Measurements from ENCODE around the gene AP1S2. TPM values are rescaled to one million over a fixed set of nuclear protein-coding genes. Genes with fewer than 3 reads are reported as not detected.

The AP1S2 gene
- total and polyA plus RNA-seq, 2 of the 8 experiments (the other 6 are each of a cell fraction or from before 2014, with no cell fraction given), result 88.2 to 237 TPM

DNA sequence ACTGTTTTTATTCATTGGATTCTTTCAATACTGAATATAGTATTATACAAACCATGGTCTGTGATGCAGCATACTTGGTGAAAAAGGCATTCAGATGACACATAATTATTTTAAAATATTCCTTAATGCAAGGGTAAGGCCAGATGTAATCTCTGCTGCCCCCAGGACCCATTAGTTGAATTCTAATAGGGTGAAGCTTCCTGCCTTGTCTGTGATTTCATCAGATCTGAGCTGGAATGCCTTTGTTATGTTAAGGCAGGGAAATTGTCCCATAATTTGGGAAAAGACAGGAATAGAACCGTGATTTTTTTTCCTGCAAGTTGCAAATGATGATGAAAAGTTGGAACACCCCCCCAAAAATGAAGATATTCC lies 38.2 kb downstream of the AP1S2 start:
- H2BK15ac ChIP-seq (ENCODE audit: low read length), result no peak overlapping the region
- no peak overlapping the region for H3K56ac ChIP-seq (replicated peaks; ENCODE audit: insufficient read length, low read depth, low read length)
- no peak overlapping the region for H4K91ac ChIP-seq (replicated peaks; ENCODE audit: insufficient read length, low read length)
- POLR2A ChIA-PET (ENCODE audit: partially characterized antibody), result interaction anchor here (1.3 to 1.4 kb wide), 4 partner anchors 10 to 903 kb away, joined by 3 to 9 read pairs (median 5); partner anchors contain the start of genes SYAP1 and ZRSR2
- no peak overlapping the region for H3K4ac ChIP-seq (replicated peaks; ENCODE audit: insufficient read length, low read depth, low read length)
- DNase-seq (ENCODE audit: low read depth in 1 of 2, low spot score in 2 of 2) (no peak), FAIRE-seq (peak; percentile 52)
- 30% methylated on average over 1 of the region's 1 CpG; no CpG with 5 or more reads in 1 of the 2 experiments for WGBS, 2 experiments (ENCODE audit: extremely low coverage in 1 of 2, insufficient coverage in 1 of 2, insufficient read length in 1 of 2, insufficient replicate concordance in 2 of 2, low coverage in 1 of 2, low lambda C conversion rate in 2 of 2, missing lambda C conversion rate in 1 of 2)
- H2AK5ac ChIP-seq (ENCODE audit: low read depth, low read length), result no peak overlapping the region
- TF ChIP-seq TEAD4 (IDR thresholded peaks at IDR 0.05; ENCODE audit: low read depth, low read length), result peak; percentile 64
- no peak for TF ChIP-seq SP1 (IDR thresholded peaks at IDR 0.05; ENCODE audit: low read depth, low read length)
- TF ChIP-seq POU5F1 (IDR thresholded peaks at IDR 0.05; ENCODE audit: low read depth, low read length), result 0 out of 2 replicates have a peak, but pooled peaks have one; percentile 35
- no peak for TF ChIP-seq TBP (IDR thresholded peaks at IDR 0.05; ENCODE audit: low read depth, low read length)
- peak; percentile 41; the same call in 1 of the 2 replicates for TF ChIP-seq CEBPB (IDR thresholded peaks at IDR 0.05; ENCODE audit: low read depth, low read length)
- CTCF ChIA-PET (ENCODE audit: partially characterized antibody), result interaction anchor here (0.5 to 2.1 kb wide), 11 partner anchors 9 to 723 kb away, joined by 3 to 6 read pairs (median 5); no protein-coding TSS in a partner anchor
- peaks cover 0 to 26% (median 5%) of the 10 kb centered on the region in 4 experiments; a peak in 4 of 8 replicates for H3K36me3 ChIP-seq (ENCODE audit: control insufficient read depth in 2 of 4, insufficient read depth in 4 of 4, low read length in 3 of 4)
- no peak overlapping the region for H4K8ac ChIP-seq (ENCODE audit: extremely low read depth, insufficient read depth, low read length)
- H3K9ac ChIP-seq (replicated peaks in 1 of 4; ENCODE audit: extremely low read depth in 1 of 4, low read depth in 3 of 4, low read length in 3 of 4), result no peak overlapping the region
- H3K23ac ChIP-seq (ENCODE audit: insufficient read length), result no peak overlapping the region
- H3K27ac ChIP-seq (ENCODE audit: low read depth, low read length), result peak overlapping the region; percentile 45; the same call in 1 of the 2 replicates
- H4K5ac ChIP-seq (ENCODE audit: insufficient read length, low read depth, low read length), result no peak overlapping the region
- no peaks in the 10 kb centered on the region for H3K9me3 ChIP-seq (ENCODE audit: insufficient read depth in 2 of 2, low read depth in 1 of 2, low read length in 1 of 2)
- H2BK120ac ChIP-seq (replicated peaks; ENCODE audit: low read depth, low read length), result no peak overlapping the region
- H3K14ac ChIP-seq (ENCODE audit: insufficient read length), result no peak overlapping the region
- H2BK5ac ChIP-seq (ENCODE audit: low read depth, low read length), result peak overlapping the region; percentile 6; the same call in 1 of the 2 replicates
- H3K79me2 ChIP-seq (ENCODE audit: control insufficient read depth in 1 of 2, insufficient read depth in 2 of 2, low read length in 2 of 2), result no peaks in the 10 kb centered on the region
- H3K18ac ChIP-seq (ENCODE audit: extremely low read depth, low read length), result no peak overlapping the region; the same call in 1 of the 2 replicates
- H4K20me1 ChIP-seq (replicated peaks in 1 of 2; ENCODE audit: control insufficient read depth in 1 of 2, insufficient read depth in 2 of 2, low read length in 2 of 2), result no peaks in the 10 kb centered on the region
- H3K27me3 ChIP-seq (replicated peaks in 1 of 4; ENCODE audit: control insufficient read depth in 3 of 4, extremely low read depth in 1 of 4, insufficient read depth in 3 of 4, low read length in 3 of 4), result no peaks in the 10 kb centered on the region
- H3K23me2 ChIP-seq (ENCODE audit: low read depth, low read length), result no peaks in the 10 kb centered on the region
- H2AFZ ChIP-seq (ENCODE audit: low read length), result no peak overlapping the region
- no peak overlapping the region; a peak in 1 of 8 replicates for H3K4me3 ChIP-seq (ENCODE audit: extremely low read depth in 1 of 4, insufficient read depth in 2 of 4, low read depth in 3 of 4, low read length in 4 of 4)
- no peak overlapping the region for H3K4me2 ChIP-seq (ENCODE audit: insufficient read depth in 1 of 2, low read depth in 2 of 2, low read length in 2 of 2)
- H3K79me1 ChIP-seq (ENCODE audit: low read depth, low read length), result no peaks in the 10 kb centered on the region
- no peak overlapping the region for H2BK20ac ChIP-seq (ENCODE audit: low read length)
- H2BK12ac ChIP-seq (ENCODE audit: low read depth, low read length), result peak overlapping the region; percentile 20; the same call in 1 of the 2 replicates
- H3K4me1 ChIP-seq (replicated peaks in 1 of 4; ENCODE audit: control insufficient read depth in 3 of 4, insufficient read depth in 4 of 4, low read length in 3 of 4), result peaks cover 1 to 10% (median 7%) of the 10 kb centered on the region in 4 experiments; a peak in 5 of 7 replicates
